Endothelial cell (in vitro differentiated cells): Measurements from ENCODE around the gene COL6A5. TPM values are rescaled to one million over a fixed set of nuclear protein-coding genes. Genes with fewer than 3 reads are reported as not detected.
"Not testable (repeated sequence)": the region's sequence is repeated elsewhere in the genome, so short reads cannot be mapped to it uniquely, and the experiment has no call there.

Experiments
- DNase-seq: peaks from one replicate; pipeline ENCODE4 v3.0.0; 2021; ENCODE audit warnings: low spot score
- H3K27ac Mint-ChIP-seq: one replicate; pipeline ENCODE4 v1.8.0; 2021; ENCODE audit warnings: mixed read lengths, inconsistent platforms; ENCODE audit not compliant: unreplicated experiment
- H3K27me3 Mint-ChIP-seq: one replicate; pipeline ENCODE4 v1.8.0; 2021; ENCODE audit warnings: mild to moderate bottlenecking, moderate library complexity, mixed read lengths, inconsistent platforms; ENCODE audit not compliant: unreplicated experiment
- H3K36me3 Mint-ChIP-seq: one replicate; pipeline ENCODE4 v1.8.0; 2021; ENCODE audit warnings: mild to moderate bottlenecking, low read depth, mixed read lengths, inconsistent platforms; ENCODE audit not compliant: unreplicated experiment
- H3K4me1 Mint-ChIP-seq: one replicate; pipeline ENCODE4 v1.8.0; 2021; ENCODE audit warnings: mild to moderate bottlenecking, mixed read lengths, inconsistent platforms; ENCODE audit not compliant: unreplicated experiment
- H3K4me3 Mint-ChIP-seq: one replicate; pipeline ENCODE4 v1.8.0; 2021; ENCODE audit warnings: mild to moderate bottlenecking, mixed read lengths, inconsistent platforms; ENCODE audit not compliant: unreplicated experiment
- H3K9me3 Mint-ChIP-seq: one replicate; pipeline ENCODE4 v1.8.0; 2021; ENCODE audit warnings: mixed read lengths, inconsistent platforms; ENCODE audit not compliant: unreplicated experiment
- total RNA-seq: library from RNA; stranded (reverse); fragmentation: NEBNext Ultra II Directional; extraction: Animal tissue kit (Norgen Biotek cat#: 25700); gene quantifications from one replicate; pipeline ENCODE4 v1.2.1, GENCODE V29; 2021; ENCODE audit not compliant: unreplicated experiment
- TF ChIP-seq, protein P1 (sequence below): fragments of 200-600 bp; sonication (generic); IDR thresholded peaks from one replicate; pipeline ENCODE4 v1.5.0; 2021; ENCODE audit warnings: antibody characterized with exemption; ENCODE audit not compliant: unreplicated experiment

COL6A5 gene
- total RNA-seq, 1 donor from 2014 or later = not detected

- Mint-ChIP-seq H3K27me3 (peaks cover 1% of the 10 kb centered on the region), H3K4me3 (no peak overlapping the region), H3K27ac (no peak overlapping the region), H3K9me3 (no peaks in the 10 kb centered on the region), H3K36me3 (no peaks in the 10 kb centered on the region), H3K4me1 (no peaks in the 10 kb centered on the region)
- TF ChIP-seq, protein P1, sequence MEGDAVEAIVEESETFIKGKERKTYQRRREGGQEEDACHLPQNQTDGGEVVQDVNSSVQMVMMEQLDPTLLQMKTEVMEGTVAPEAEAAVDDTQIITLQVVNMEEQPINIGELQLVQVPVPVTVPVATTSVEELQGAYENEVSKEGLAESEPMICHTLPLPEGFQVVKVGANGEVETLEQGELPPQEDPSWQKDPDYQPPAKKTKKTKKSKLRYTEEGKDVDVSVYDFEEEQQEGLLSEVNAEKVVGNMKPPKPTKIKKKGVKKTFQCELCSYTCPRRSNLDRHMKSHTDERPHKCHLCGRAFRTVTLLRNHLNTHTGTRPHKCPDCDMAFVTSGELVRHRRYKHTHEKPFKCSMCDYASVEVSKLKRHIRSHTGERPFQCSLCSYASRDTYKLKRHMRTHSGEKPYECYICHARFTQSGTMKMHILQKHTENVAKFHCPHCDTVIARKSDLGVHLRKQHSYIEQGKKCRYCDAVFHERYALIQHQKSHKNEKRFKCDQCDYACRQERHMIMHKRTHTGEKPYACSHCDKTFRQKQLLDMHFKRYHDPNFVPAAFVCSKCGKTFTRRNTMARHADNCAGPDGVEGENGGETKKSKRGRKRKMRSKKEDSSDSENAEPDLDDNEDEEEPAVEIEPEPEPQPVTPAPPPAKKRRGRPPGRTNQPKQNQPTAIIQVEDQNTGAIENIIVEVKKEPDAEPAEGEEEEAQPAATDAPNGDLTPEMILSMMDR = no peak
- DNase-seq = no peak
Measured at GRCh38 chr3:130430266-130430665, 84.8 kb downstream of the COL6A5 start.

- not testable (repeated sequence) for H3K4me3 Mint-ChIP-seq, H3K27ac Mint-ChIP-seq, H3K9me3 Mint-ChIP-seq, H3K36me3 Mint-ChIP-seq, DNase-seq, H3K27me3 Mint-ChIP-seq, H3K4me1 Mint-ChIP-seq
Measured at GRCh38 chr3:130432086-130432485, 86.6 kb downstream of the COL6A5 start.

DNA sequence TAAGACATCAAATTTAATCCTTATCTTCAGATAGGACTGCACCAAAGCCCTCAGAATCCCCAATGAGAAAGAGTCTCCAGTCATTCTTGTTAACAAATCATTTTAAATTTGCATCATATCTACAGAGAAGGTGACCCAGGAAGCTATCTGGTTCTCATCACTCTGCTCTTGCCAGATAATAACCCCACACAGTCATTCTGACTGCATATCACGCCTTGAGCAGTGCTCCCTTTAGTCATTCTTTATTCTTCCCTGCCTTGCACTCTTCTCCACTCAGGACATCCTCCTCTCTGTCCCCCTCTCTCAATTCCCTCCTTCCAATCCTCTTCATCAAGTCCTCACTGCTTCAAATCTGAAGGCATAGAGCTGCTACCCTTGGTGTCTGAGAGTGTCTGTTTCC lies 87.8 kb downstream of the COL6A5 start:
- DNase-seq = no peak
- no peaks in the 10 kb centered on the region for H3K9me3 Mint-ChIP-seq
- H3K27ac Mint-ChIP-seq = no peak overlapping the region
- TF ChIP-seq, protein P1 = no peak
- H3K4me3 Mint-ChIP-seq = no peak overlapping the region
- H3K4me1 Mint-ChIP-seq = no peaks in the 10 kb centered on the region
- no peaks in the 10 kb centered on the region for H3K36me3 Mint-ChIP-seq
- peaks cover 1% of the 10 kb centered on the region for H3K27me3 Mint-ChIP-seq

DNA sequence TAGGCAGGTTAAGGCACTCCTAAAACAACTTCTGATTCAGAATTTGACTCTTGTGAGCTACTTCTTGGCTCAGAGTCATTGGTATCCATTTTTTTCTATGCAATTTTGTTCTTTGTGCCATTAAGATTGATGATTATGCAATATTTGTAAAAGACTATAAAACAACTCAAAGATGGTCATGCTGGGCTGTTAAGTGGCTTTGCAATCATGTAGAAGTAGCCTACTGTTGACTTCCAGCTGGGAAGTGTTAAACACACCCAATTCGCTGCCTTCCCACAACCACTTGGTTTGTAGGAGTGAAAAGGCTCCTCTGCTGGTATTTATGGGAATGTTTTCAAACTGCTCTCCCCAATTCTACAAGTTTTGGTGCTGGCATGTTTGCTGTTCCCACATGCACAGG lies 96.8 kb downstream of the COL6A5 start:
- no peak for DNase-seq
- H3K27ac Mint-ChIP-seq = no peak overlapping the region
- TF ChIP-seq, protein P1 = no peak

DNA sequence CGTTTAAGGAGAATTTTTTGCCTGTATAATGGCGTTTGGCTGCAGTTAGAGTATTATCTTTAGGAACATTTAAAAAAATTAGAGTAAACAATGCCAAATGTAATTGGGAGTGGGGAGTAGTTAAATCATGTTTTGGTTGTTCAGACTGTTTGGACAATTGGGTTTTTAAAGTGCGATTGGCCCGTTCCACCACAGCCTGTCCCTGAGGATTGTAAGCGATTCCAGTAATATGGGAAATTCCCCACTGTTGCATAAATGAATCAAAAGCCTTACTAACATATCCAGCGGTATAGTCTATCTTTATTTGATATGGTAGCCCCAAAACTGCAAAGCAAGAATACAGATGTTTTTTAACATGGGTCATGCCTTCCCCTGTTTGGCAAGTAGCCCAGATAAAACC lies 101.4 kb downstream of the COL6A5 start:
- H3K36me3 Mint-ChIP-seq, H3K4me1 Mint-ChIP-seq, H3K27ac Mint-ChIP-seq, H3K27me3 Mint-ChIP-seq, DNase-seq, H3K4me3 Mint-ChIP-seq, H3K9me3 Mint-ChIP-seq: not testable (repeated sequence)

More for the DNA sequence above, 96.8 kb downstream of the COL6A5 start:
- no peaks in the 10 kb centered on the region for H3K4me1 Mint-ChIP-seq
- no peaks in the 10 kb centered on the region for H3K36me3 Mint-ChIP-seq
- H3K4me3 Mint-ChIP-seq = no peak overlapping the region
- peaks cover 4% of the 10 kb centered on the region for H3K9me3 Mint-ChIP-seq
- no peaks in the 10 kb centered on the region for H3K27me3 Mint-ChIP-seq

DNA sequence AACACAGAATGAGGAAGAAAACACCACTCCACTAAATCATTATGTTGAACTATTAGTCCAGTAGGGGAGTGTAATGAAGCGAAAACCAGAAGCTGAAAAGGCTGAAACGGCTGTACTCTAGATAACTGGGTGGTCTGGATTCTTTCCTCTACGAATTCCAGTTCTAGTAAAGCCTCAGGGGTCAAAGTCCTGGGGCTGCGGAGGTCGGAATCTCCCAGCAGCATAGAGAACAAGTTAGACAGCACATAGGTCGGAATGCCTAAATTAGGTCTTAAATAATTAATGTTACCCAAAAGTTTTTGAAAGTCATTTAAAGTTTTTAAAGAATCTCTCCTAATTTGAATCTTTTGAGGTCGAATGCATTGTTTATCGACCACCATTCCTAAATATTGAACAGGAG lies 102.7 kb downstream of the COL6A5 start:
- not testable (repeated sequence) for H3K27me3 Mint-ChIP-seq, H3K27ac Mint-ChIP-seq, DNase-seq, H3K9me3 Mint-ChIP-seq, H3K36me3 Mint-ChIP-seq, H3K4me3 Mint-ChIP-seq, H3K4me1 Mint-ChIP-seq

GRCh38 chr3:130456540-130456939 lies 111.1 kb downstream of the COL6A5 start:
- no peaks in the 10 kb centered on the region for H3K4me1 Mint-ChIP-seq

More at GRCh38 chr3:130456540-130456939, 111.1 kb downstream of the COL6A5 start:
- Mint-ChIP-seq H3K4me3 (no peak overlapping the region), H3K9me3 (no peaks in the 10 kb centered on the region), H3K36me3 (peaks cover 2% of the 10 kb centered on the region), H3K27ac (no peak overlapping the region), H3K27me3 (no peaks in the 10 kb centered on the region)
- DNase-seq = no peak
- TF ChIP-seq, protein P1 = no peak
